NCI-H82 treated with DMSO at 0.1 percent for 48 hours (cell line): ENCODE data around the gene MCCD1.

Experiments used
- DNase-seq: peaks from one replicate; lab custom pipeline; 2025; ENCODE audit not compliant: unreplicated experiment; lab: John Stamatoyannopoulos, UW

Gene MCCD1

GRCh38 chr6:31568537-31568961 lies 39.8 kb downstream of the MCCD1 start:
- DNase-seq = no peak

- no peak for DNase-seq
Measured at GRCh38 chr6:31569861-31570536, 41.2 kb downstream of the MCCD1 start.

- DNase-seq = no peak
Measured at GRCh38 chr6:31572041-31572911, 43.5 kb downstream of the MCCD1 start, which contains the start of gene LTA. LTA (plus strand) TSS chr6:31572289; CDS start chr6:31572743, 454 bp downstream.

- DNase-seq = no peak
Measured at GRCh38 chr6:31573239-31574105, 44.7 kb downstream of the MCCD1 start.

- no peak for DNase-seq
Measured at GRCh38 chr6:31574106-31575061, 45.6 kb downstream of the MCCD1 start.

GRCh38 chr6:31575335-31575901 lies 46.7 kb downstream of the MCCD1 start, which contains the start of gene TNF:
TNF (plus strand) TSS chr6:31575565; CDS start chr6:31575742, 177 bp downstream.
- DNase-seq = no peak

- DNase-seq = no peak
Measured at GRCh38 chr6:31575952-31576685, 47.4 kb downstream of the MCCD1 start.

GRCh38 chr6:31576897-31577578 lies 48.3 kb downstream of the MCCD1 start:
- DNase-seq = no peak

GRCh38 chr6:31577579-31577966 lies 48.8 kb downstream of the MCCD1 start:
- no peak for DNase-seq

GRCh38 chr6:31578184-31579118 lies 49.7 kb downstream of the MCCD1 start:
- no peak for DNase-seq

- no peak for DNase-seq
Measured at GRCh38 chr6:31579119-31579505, 50.4 kb downstream of the MCCD1 start.
